ENCODE data around the gene RPL37A.

RPL37A gene

DNA sequence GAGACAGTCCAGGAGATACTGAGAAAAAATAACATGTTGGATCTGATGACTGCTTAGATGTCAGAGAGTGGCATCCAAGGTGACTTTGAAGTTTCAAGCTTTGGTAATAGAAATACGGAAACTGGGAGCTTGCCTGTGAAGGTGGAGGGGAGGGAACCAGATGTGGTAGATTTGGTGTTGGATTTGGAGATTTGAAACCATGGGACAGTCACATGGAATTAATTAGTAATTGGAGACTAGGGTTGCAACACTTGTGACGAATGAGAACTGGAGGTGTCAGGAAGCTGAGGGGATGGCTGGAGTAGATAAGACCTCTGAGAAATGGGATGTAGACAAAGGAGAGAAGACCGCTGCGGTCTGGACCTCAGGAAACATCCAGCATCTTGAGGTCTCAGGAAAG lies 46.7 kb downstream of the RPL37A start:
- Histone ChIP-seq H3K27ac (ENCODE audit: low read depth, low read length) (no peak overlapping the region), H3K27me3 (ENCODE audit: control insufficient read depth in 1 of 2, insufficient read depth in 2 of 2, low read length in 2 of 2) (no peaks in the 10 kb centered on the region), H3K9ac (ENCODE audit: low read depth in 1 of 2, low read length in 2 of 2) (no peak overlapping the region), H3K36me3 (ENCODE audit: control insufficient read depth in 1 of 2, insufficient read depth in 2 of 2, low read length in 2 of 2) (no peaks in the 10 kb centered on the region), H3K4me3 (ENCODE audit: low read depth in 1 of 2, low read length in 2 of 2) (no peak overlapping the region), H3K4me1 (ENCODE audit: control insufficient read depth in 1 of 2, insufficient read depth in 2 of 2, low read length in 2 of 2) (peaks cover 2 to 3% of the 10 kb centered on the region in 2 donors), H3K9me3 (ENCODE audit: control insufficient read depth in 1 of 2, low read length in 2 of 2) (no peaks in the 10 kb centered on the region)

DNA sequence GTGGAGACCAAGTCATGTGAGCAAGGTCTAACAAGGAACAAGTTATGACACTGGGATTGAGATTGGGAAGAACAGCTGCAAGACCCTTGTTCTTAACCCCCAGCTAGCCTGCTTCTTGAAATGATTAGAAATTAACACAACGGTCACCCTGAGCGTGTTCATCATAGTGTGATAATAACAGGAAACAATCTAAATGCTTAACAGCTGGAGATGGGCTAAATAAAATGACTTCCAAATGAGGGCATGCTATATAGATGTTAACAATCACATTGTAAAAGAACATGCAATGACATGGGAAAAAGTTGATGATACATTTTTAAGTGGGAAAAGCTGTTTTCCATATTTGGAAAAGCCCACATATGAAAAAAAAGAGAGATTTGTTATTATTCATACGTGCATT lies 47.6 kb downstream of the RPL37A start:
- no peaks in the 10 kb centered on the region for H3K27me3 ChIP-seq (ENCODE audit: control insufficient read depth in 1 of 2, insufficient read depth in 2 of 2, low read length in 2 of 2)
- no peaks in the 10 kb centered on the region for H3K9me3 ChIP-seq (ENCODE audit: control insufficient read depth in 1 of 2, low read length in 2 of 2)
- H3K9ac ChIP-seq (ENCODE audit: low read depth in 1 of 2, low read length in 2 of 2): no peak overlapping the region
- H3K4me3 ChIP-seq (ENCODE audit: low read depth in 1 of 2, low read length in 2 of 2): no peak overlapping the region
- peaks cover 3 to 9% of the 10 kb centered on the region in 2 donors for H3K4me1 ChIP-seq (ENCODE audit: control insufficient read depth in 1 of 2, insufficient read depth in 2 of 2, low read length in 2 of 2)
- H3K36me3 ChIP-seq (ENCODE audit: control insufficient read depth in 1 of 2, insufficient read depth in 2 of 2, low read length in 2 of 2): no peaks in the 10 kb centered on the region
- H3K27ac ChIP-seq (ENCODE audit: low read depth, low read length): no peak overlapping the region

DNA sequence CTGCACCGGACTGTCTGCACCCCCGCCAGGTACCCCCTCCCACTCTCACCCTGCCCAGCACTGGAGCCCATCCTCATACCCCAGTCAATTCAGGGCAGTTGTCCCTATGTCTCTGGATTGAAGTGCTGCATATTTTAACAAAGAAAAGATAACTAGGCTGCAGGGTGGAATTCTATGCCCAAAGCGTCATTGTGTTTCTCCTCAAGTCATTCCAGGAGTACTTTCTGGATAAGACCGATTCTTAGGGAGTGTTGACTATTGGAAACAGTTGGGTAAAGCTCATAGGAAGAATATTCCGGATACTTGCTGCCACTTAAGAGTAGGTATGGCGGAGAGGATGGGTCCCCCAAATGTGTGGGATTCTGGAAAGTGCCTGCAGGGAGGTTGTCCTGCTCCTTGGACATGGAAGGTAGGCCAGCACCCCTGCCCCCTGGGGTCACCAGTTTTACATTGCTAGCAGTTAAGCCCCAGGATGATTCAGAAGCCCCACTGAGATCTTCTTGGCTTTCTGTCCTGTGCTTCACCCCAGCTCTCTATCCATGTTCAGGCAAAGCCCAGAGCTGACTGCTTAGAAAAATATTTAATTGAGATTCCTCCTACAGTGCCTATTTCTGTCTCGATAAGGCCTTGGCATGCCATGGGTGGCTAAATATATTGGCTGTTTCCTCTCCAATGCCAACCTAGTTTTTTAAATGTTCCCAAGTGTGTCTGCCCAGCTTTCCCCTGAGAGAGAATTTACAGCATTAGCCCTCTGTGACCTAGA lies 48.2 kb downstream of the RPL37A start:
- H3K9me3 ChIP-seq (ENCODE audit: control insufficient read depth in 1 of 2, low read length in 2 of 2): no peaks in the 10 kb centered on the region
- peaks cover 5 to 14% of the 10 kb centered on the region in 2 donors for H3K4me1 ChIP-seq (ENCODE audit: control insufficient read depth in 1 of 2, insufficient read depth in 2 of 2, low read length in 2 of 2)
- no peaks in the 10 kb centered on the region for H3K27me3 ChIP-seq (ENCODE audit: control insufficient read depth in 1 of 2, insufficient read depth in 2 of 2, low read length in 2 of 2)
- no peak overlapping the region for H3K27ac ChIP-seq (ENCODE audit: low read depth, low read length)
- no peaks in the 10 kb centered on the region for H3K36me3 ChIP-seq (ENCODE audit: control insufficient read depth in 1 of 2, insufficient read depth in 2 of 2, low read length in 2 of 2)
- no peak overlapping the region for H3K4me3 ChIP-seq (ENCODE audit: low read depth in 1 of 2, low read length in 2 of 2)
- no peak overlapping the region for H3K9ac ChIP-seq (ENCODE audit: low read depth in 1 of 2, low read length in 2 of 2)

DNA sequence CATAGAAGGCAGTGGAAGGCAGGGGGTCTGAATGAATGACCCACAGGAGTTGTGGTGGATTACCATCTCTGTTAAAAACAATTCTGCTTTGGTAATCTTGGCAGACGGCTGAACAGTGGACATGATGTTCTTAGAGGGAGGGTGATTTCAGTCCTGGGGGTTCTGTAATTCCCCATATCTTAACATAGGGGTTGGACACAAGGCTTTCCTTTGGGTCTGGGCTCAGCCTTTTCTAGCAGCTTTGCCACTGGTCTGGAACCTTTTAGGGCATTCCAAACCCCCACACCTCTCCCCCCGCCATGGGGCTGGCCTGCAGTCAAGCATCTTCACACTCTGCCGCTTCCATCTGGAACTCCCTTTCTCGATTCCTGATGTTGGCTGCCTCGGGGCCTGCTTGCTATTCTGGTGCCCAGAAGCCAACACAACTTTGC lies 50.3 kb downstream of the RPL37A start:
- Histone ChIP-seq H3K27ac (ENCODE audit: low read depth, low read length) (no peak overlapping the region), H3K9ac (ENCODE audit: low read depth in 1 of 2, low read length in 2 of 2) (no peak overlapping the region), H3K9me3 (ENCODE audit: control insufficient read depth in 1 of 2, low read length in 2 of 2) (no peaks in the 10 kb centered on the region), H3K27me3 (ENCODE audit: control insufficient read depth in 1 of 2, insufficient read depth in 2 of 2, low read length in 2 of 2) (no peaks in the 10 kb centered on the region), H3K36me3 (ENCODE audit: control insufficient read depth in 1 of 2, insufficient read depth in 2 of 2, low read length in 2 of 2) (no peaks in the 10 kb centered on the region), H3K4me1 (ENCODE audit: control insufficient read depth in 1 of 2, insufficient read depth in 2 of 2, low read length in 2 of 2) (peaks cover 7 to 24% of the 10 kb centered on the region in 2 donors), H3K4me3 (ENCODE audit: low read depth in 1 of 2, low read length in 2 of 2) (no peak overlapping the region)

DNA sequence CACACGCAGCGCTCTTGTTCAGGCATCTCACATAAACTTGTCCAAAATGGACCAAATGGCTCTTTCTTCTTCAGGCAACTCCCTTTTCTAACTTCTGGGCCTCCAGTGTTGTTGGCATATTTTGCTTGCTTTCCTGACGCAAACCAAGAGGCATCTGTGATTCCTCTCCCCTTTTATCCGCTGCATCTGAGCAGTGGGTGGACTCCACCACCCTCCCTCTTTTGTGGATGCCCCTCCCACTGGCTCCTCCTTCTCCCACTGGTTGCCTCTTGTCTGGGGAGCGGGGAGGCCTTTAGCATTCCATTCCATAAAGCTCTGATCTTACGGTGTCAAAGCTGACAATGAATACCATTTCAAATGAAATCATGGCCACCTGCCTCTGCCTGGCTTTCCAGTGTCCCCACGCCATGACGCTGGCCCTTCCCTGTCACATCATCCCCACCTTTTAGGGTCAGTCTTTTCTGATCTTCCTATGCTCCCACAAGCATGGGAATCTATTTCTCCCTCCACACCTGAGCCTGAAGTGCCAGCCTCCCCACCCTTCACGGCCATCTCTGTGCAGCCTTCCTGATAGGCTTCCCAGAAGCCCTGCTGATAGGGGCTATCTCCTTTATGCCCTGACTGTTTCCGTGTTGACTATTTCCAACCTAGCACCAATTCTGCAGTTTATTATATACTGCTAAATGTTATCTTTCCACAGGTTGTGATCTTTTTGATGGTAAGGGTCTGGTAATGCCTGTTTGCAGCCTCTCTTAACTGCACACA lies 51.5 kb downstream of the RPL37A start:
- Histone ChIP-seq H3K27ac (ENCODE audit: low read depth, low read length) (no peak overlapping the region), H3K4me3 (ENCODE audit: low read depth in 1 of 2, low read length in 2 of 2) (no peak overlapping the region), H3K27me3 (ENCODE audit: control insufficient read depth in 1 of 2, insufficient read depth in 2 of 2, low read length in 2 of 2) (no peaks in the 10 kb centered on the region)

DNA sequence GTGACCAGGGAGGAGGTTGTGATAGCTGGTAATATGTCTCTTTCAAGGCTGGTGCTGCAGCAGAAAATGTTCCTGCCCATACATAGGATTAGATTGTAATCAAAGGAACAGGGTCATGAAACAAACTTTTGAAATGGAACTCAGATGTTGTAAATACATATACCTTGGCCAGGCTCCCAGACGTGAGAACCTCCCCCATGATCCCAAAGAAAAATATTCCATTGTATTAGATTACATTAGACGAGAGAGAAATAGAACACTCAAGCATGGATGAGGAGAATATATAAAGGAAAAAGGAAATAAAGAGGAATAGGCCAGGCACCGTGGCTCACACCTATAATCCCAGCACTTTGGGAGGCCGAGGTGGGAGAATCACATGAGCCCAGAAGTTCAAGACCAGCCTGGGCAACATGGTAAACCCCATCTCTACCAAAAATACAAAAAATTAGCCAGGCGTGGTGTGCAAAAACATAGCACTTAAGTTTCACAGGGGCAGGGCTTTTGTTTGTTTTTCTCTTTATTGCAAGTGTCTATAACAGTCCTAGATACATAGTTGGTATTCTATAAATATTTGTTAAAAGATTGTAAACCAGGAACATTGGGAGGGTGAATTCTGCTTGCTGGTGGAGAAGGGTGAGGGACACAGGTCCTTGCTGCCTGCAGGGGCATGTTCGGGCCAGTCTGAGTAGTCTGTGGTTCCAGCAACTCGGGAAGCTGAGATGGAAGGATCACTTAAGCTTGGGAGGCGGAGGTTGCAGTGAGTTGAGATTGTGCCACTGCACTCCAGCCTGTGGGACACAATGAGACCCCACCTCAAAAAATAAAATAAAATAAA lies 52.8 kb downstream of the RPL37A start:
- Histone ChIP-seq H3K9me3 (ENCODE audit: control insufficient read depth in 1 of 2, low read length in 2 of 2) (no peaks in the 10 kb centered on the region), H3K4me1 (ENCODE audit: control insufficient read depth in 1 of 2, insufficient read depth in 2 of 2, low read length in 2 of 2) (peaks cover 7 to 24% of the 10 kb centered on the region in 2 donors), H3K4me3 (ENCODE audit: low read depth in 1 of 2, low read length in 2 of 2) (no peak overlapping the region), H3K36me3 (ENCODE audit: control insufficient read depth in 1 of 2, insufficient read depth in 2 of 2, low read length in 2 of 2) (no peaks in the 10 kb centered on the region), H3K27me3 (ENCODE audit: control insufficient read depth in 1 of 2, insufficient read depth in 2 of 2, low read length in 2 of 2) (no peaks in the 10 kb centered on the region), H3K9ac (ENCODE audit: low read depth in 1 of 2, low read length in 2 of 2) (no peak overlapping the region), H3K27ac (ENCODE audit: low read depth, low read length) (no peak overlapping the region)

More for the DNA sequence above, 51.5 kb downstream of the RPL37A start:
- peaks cover 7 to 24% of the 10 kb centered on the region in 2 donors for H3K4me1 ChIP-seq (ENCODE audit: control insufficient read depth in 1 of 2, insufficient read depth in 2 of 2, low read length in 2 of 2)
- H3K36me3 ChIP-seq (ENCODE audit: control insufficient read depth in 1 of 2, insufficient read depth in 2 of 2, low read length in 2 of 2): no peaks in the 10 kb centered on the region
- H3K9ac ChIP-seq (ENCODE audit: low read depth in 1 of 2, low read length in 2 of 2): no peak overlapping the region
- H3K9me3 ChIP-seq (ENCODE audit: control insufficient read depth in 1 of 2, low read length in 2 of 2): no peaks in the 10 kb centered on the region

DNA sequence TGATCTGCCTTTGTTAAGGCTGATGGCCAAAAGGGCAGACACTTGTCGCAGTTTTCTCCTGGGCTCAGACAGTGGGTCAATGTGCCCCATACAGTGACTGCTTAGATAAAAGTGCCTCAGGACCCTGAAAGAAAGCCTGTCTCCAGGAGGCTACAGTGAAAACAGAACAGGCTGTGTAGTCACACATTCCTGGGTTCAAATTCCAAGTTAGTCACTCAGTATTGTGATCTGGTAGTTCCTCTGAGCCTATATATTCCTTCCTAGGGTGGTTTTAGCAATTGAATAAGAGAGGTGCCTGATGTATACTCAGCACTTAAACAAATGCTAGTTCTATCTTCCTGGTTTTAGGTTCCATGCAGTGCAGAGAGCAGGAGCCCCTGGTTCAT lies 54.4 kb downstream of the RPL37A start:
- H3K4me1 ChIP-seq (ENCODE audit: control insufficient read depth in 1 of 2, insufficient read depth in 2 of 2, low read length in 2 of 2): peaks cover 7 to 24% of the 10 kb centered on the region in 2 donors
- H3K9me3 ChIP-seq (ENCODE audit: control insufficient read depth in 1 of 2, low read length in 2 of 2): no peaks in the 10 kb centered on the region
- H3K27ac ChIP-seq (ENCODE audit: low read depth, low read length): no peak overlapping the region
- H3K9ac ChIP-seq (ENCODE audit: low read depth in 1 of 2, low read length in 2 of 2): no peak overlapping the region
- H3K27me3 ChIP-seq (ENCODE audit: control insufficient read depth in 1 of 2, insufficient read depth in 2 of 2, low read length in 2 of 2): no peaks in the 10 kb centered on the region
- no peak overlapping the region for H3K4me3 ChIP-seq (ENCODE audit: low read depth in 1 of 2, low read length in 2 of 2)
- no peaks in the 10 kb centered on the region for H3K36me3 ChIP-seq (ENCODE audit: control insufficient read depth in 1 of 2, insufficient read depth in 2 of 2, low read length in 2 of 2)
